Measurements from ENCODE around the gene ARHGEF12.

Gene ARHGEF12

DNA sequence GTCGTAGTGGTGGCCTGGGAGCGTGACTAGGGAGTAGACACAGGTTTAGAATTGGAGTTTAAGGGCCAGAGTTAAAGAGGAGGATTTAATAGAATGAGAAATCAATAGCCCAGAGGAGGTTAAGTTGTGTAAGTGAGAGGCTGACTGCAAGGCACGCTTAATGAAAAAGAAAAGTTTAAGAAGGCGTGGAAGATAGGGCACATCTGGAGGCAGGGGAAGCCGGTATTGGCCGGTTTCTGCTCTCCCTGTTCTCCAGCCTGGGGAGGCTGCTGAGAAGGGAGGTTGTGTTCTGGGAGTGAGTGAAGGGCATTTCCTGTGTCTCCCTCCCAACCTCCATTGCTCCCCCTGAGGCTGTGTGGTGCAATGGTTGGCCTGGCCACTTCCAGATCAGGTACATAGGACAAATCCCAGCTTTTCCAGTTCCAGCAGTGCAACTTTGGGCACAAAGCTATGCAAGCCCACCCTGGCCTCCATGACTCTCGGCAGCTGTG lies 181.6 kb downstream of the ARHGEF12 start:
- no peaks in the 10 kb centered on the region for H3K79me2 ChIP-seq (ENCODE audit: low read length)
- H3K27ac ChIP-seq (ENCODE audit: low read length): no peak overlapping the region
- peaks cover 7% of the 10 kb centered on the region for H3K27me3 ChIP-seq (ENCODE audit: low read depth, low read length)
- H3K4me2 ChIP-seq (ENCODE audit: low read length): no peak overlapping the region
- no peak overlapping the region for H2AFZ ChIP-seq (ENCODE audit: low read depth, low read length)
- no peaks in the 10 kb centered on the region for H3K36me3 ChIP-seq (replicated peaks; ENCODE audit: low read depth, low read length)
- TF ChIP-seq, protein P1, sequence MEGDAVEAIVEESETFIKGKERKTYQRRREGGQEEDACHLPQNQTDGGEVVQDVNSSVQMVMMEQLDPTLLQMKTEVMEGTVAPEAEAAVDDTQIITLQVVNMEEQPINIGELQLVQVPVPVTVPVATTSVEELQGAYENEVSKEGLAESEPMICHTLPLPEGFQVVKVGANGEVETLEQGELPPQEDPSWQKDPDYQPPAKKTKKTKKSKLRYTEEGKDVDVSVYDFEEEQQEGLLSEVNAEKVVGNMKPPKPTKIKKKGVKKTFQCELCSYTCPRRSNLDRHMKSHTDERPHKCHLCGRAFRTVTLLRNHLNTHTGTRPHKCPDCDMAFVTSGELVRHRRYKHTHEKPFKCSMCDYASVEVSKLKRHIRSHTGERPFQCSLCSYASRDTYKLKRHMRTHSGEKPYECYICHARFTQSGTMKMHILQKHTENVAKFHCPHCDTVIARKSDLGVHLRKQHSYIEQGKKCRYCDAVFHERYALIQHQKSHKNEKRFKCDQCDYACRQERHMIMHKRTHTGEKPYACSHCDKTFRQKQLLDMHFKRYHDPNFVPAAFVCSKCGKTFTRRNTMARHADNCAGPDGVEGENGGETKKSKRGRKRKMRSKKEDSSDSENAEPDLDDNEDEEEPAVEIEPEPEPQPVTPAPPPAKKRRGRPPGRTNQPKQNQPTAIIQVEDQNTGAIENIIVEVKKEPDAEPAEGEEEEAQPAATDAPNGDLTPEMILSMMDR (IDR thresholded peaks at IDR 0.05; ENCODE audit: low read depth, low read length): no peak
- TF ChIP-seq EZH2phosphoT487 (IDR thresholded peaks at IDR 0.05; ENCODE audit: low read depth): no peak
- H3K4me3 ChIP-seq (ENCODE audit: low read length): no peak overlapping the region
- no peak overlapping the region for H3K9ac ChIP-seq (ENCODE audit: low read length)
- H4K20me1 ChIP-seq (ENCODE audit: insufficient read depth, low read length): no peaks in the 10 kb centered on the region
- H3K4me1 ChIP-seq (ENCODE audit: low read length): no peaks in the 10 kb centered on the region
- H3K9me3 ChIP-seq (ENCODE audit: insufficient read depth, low read length): no peaks in the 10 kb centered on the region

DNA sequence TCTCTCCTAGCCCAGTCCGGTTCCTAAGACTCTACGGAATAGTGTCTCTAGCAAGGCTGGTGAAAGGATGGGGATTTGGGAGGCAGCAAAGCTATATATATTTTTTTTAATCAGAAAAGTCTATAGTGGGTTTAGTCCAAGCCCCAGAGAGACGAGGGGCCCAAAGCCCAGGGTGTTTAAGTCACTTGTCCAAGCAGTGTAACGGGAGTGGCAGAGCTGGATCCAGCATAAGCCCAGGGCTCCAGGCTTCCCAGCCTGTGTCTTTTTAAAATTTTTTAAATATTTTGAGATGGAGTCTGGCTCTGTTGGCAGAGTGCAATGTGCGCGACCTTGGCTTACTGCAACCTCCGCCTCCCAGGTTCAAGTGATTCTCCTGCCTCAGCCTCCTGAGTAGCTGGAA lies 182.1 kb downstream of the ARHGEF12 start:
- H3K79me2 ChIP-seq (ENCODE audit: low read length): no peaks in the 10 kb centered on the region
- H3K4me3 ChIP-seq (ENCODE audit: low read length): no peak overlapping the region
- no peaks in the 10 kb centered on the region for H3K36me3 ChIP-seq (replicated peaks; ENCODE audit: low read depth, low read length)
- no peaks in the 10 kb centered on the region for H3K4me1 ChIP-seq (ENCODE audit: low read length)
- no peaks in the 10 kb centered on the region for H3K9me3 ChIP-seq (ENCODE audit: insufficient read depth, low read length)
- no peak for TF ChIP-seq EZH2phosphoT487 (IDR thresholded peaks at IDR 0.05; ENCODE audit: low read depth)
- TF ChIP-seq, protein P1 (IDR thresholded peaks at IDR 0.05; ENCODE audit: low read depth, low read length): no peak
- no peak overlapping the region for H3K4me2 ChIP-seq (ENCODE audit: low read length)
- H2AFZ ChIP-seq (ENCODE audit: low read depth, low read length): no peak overlapping the region
- H3K27me3 ChIP-seq (ENCODE audit: low read depth, low read length): peaks cover 7% of the 10 kb centered on the region
- no peak overlapping the region for H3K9ac ChIP-seq (ENCODE audit: low read length)
- no peak overlapping the region for H3K27ac ChIP-seq (ENCODE audit: low read length)
- H4K20me1 ChIP-seq (ENCODE audit: insufficient read depth, low read length): no peaks in the 10 kb centered on the region

DNA sequence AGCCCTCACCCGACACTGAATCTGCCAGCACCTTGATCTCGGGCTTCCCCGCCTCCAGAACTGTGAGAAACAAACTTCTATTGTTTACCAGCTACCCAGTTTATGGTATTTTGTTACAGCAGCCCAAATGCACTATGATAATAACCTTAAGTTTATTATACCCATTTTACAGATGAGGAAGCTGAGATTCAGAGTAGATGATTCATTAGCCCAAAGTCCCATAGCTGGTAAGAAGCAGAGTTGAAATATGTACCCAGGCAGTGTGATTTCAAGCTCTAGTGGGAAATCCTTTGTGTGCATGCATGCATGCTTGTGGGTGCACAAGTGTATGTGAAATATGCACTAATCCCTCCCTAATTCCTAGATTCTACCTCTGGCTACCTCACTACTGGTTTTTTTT lies 183.3 kb downstream of the ARHGEF12 start:
- Histone ChIP-seq H4K20me1 (ENCODE audit: insufficient read depth, low read length) (no peaks in the 10 kb centered on the region), H3K9me3 (ENCODE audit: insufficient read depth, low read length) (no peaks in the 10 kb centered on the region), H3K4me3 (ENCODE audit: low read length) (no peak overlapping the region), H3K27ac (ENCODE audit: low read length) (no peak overlapping the region), H2AFZ (ENCODE audit: low read depth, low read length) (no peak overlapping the region), H3K4me1 (ENCODE audit: low read length) (no peaks in the 10 kb centered on the region), H3K4me2 (ENCODE audit: low read length) (no peak overlapping the region), H3K36me3 (replicated peaks; ENCODE audit: low read depth, low read length) (no peaks in the 10 kb centered on the region), H3K79me2 (ENCODE audit: low read length) (no peaks in the 10 kb centered on the region), H3K9ac (ENCODE audit: low read length) (no peak overlapping the region), H3K27me3 (ENCODE audit: low read depth, low read length) (peaks cover 4% of the 10 kb centered on the region)
- TF ChIP-seq EZH2phosphoT487 (IDR thresholded peaks at IDR 0.05; ENCODE audit: low read depth): no peak
- TF ChIP-seq, protein P1 (IDR thresholded peaks at IDR 0.05; ENCODE audit: low read depth, low read length): no peak

DNA sequence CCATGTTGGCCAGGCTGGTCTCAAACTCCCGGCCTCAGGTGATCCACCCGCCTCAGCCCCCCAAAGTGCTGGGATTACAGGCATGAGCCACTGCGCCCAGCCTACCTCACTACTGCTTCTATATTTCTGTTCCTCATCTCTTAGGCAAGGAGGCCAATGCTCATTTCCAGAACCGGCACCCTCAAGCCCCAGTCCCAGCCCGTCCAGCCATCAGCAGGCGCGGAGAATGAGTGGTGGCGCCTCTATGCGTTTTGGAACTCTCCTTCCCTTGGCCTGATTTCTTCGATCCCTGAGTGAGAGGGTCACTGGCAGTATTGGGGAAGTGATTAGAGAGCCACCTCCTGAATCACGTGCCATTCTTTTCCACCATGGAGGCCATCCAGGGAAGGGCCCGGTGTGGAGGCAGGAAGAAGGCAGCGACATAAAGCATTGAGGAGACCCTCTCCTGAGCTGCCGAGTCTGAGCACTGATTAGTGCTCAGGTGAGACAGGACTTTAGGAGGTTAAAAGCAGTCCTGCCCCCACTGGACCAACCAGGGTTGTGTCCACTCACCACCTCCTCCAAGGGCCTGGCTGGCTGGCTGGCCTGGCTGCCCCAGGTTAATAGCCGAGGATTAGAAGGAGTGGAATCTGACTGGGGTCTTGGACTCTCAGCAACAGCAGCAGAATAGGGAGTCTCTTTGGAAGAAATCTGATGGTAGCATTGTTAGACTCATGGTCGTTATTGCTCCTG lies 184.0 kb downstream of the ARHGEF12 start:
- no peaks in the 10 kb centered on the region for H3K79me2 ChIP-seq (ENCODE audit: low read length)
- H3K9me3 ChIP-seq (ENCODE audit: insufficient read depth, low read length): no peaks in the 10 kb centered on the region
- no peaks in the 10 kb centered on the region for H3K4me1 ChIP-seq (ENCODE audit: low read length)
- H3K27ac ChIP-seq (ENCODE audit: low read length): no peak overlapping the region
- H2AFZ ChIP-seq (ENCODE audit: low read depth, low read length): no peak overlapping the region
- no peak overlapping the region for H3K9ac ChIP-seq (ENCODE audit: low read length)
- H4K20me1 ChIP-seq (ENCODE audit: insufficient read depth, low read length): no peaks in the 10 kb centered on the region
- H3K4me3 ChIP-seq (ENCODE audit: low read length): no peak overlapping the region
- H3K36me3 ChIP-seq (replicated peaks; ENCODE audit: low read depth, low read length): no peaks in the 10 kb centered on the region
- no peak for TF ChIP-seq EZH2phosphoT487 (IDR thresholded peaks at IDR 0.05; ENCODE audit: low read depth)
- TF ChIP-seq, protein P1 (IDR thresholded peaks at IDR 0.05; ENCODE audit: low read depth, low read length): no peak
- H3K4me2 ChIP-seq (ENCODE audit: low read length): no peak overlapping the region
- no peaks in the 10 kb centered on the region; the same call in 1 of the 2 replicates for H3K27me3 ChIP-seq (ENCODE audit: low read depth, low read length)

Data from OCI-LY3 (cell line).